Measurements from ENCODE around the gene FNIP1. TPM values are rescaled to one million over a fixed set of nuclear protein-coding genes. Genes with fewer than 3 reads are reported as not detected.

FNIP1 gene
- total and polyA plus RNA-seq, 2 experiments from 2014 or later: 8.2 to 27.9 TPM

DNA sequence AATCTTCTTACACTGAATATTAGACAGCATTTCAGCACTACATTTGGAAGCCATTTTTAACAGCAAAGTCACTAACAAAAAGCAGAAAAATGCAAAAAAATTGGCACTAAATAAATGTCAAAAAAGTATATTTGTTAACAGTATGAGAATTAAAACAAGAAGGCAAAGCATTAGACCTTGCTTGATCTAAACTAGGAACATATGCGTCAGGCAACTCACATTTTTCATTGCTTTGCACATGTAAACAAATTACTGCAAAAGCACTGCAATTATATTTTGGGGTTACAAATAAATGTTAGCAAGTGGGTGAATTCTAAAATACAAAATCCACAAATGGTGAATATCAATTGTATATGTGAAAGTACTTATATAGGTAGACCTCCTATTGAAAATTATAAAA, 112.8 kb downstream of the FNIP1 start (continued):
- TF ChIP-seq ETS1 (IDR thresholded peaks at IDR 0.05): no peak
- TF ChIP-seq CREB1 (CRISPR knock-in tag; IDR thresholded peaks at IDR 0.05; ENCODE audit: low read depth): no peak
- no peak for TF ChIP-seq ZNF114 (CRISPR knock-in tag; IDR thresholded peaks at IDR 0.05)
- no peak for TF ChIP-seq NANOG (IDR thresholded peaks at IDR 0.05; ENCODE audit: borderline replicate concordance)
- TF ChIP-seq, protein P1, sequence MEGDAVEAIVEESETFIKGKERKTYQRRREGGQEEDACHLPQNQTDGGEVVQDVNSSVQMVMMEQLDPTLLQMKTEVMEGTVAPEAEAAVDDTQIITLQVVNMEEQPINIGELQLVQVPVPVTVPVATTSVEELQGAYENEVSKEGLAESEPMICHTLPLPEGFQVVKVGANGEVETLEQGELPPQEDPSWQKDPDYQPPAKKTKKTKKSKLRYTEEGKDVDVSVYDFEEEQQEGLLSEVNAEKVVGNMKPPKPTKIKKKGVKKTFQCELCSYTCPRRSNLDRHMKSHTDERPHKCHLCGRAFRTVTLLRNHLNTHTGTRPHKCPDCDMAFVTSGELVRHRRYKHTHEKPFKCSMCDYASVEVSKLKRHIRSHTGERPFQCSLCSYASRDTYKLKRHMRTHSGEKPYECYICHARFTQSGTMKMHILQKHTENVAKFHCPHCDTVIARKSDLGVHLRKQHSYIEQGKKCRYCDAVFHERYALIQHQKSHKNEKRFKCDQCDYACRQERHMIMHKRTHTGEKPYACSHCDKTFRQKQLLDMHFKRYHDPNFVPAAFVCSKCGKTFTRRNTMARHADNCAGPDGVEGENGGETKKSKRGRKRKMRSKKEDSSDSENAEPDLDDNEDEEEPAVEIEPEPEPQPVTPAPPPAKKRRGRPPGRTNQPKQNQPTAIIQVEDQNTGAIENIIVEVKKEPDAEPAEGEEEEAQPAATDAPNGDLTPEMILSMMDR (conservative IDR thresholded peaks at IDR 0.05; ENCODE audit: low read depth in 2 of 2): no peak
- no peak for TF ChIP-seq POLR2AphosphoS5 (IDR thresholded peaks at IDR 0.05; ENCODE audit: low read depth)
- no peak for TF ChIP-seq REST (IDR thresholded peaks at IDR 0.05; ENCODE audit: unreplicated experiment)

DNA sequence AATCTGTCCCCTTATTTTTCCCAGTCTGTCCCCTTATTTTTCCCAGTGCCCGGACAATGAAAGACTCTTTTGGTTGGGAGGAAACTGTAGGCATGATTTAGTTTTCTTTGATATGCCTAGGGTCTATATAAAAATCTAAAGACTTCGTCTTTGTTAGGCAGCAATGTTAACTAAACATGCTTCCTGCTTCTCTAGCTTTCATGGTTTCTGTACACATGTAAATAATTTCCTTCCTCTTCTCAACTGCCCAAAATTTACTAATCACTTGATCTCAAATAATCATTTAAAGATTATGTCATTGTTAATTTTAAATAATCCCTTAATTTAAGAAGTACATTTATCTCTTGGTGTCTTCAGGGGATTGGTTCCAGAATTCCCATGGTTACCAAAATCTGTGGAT, 114.0 kb downstream of the FNIP1 start:
- Histone ChIP-seq H4K20me1 (replicated peaks; ENCODE audit: insufficient read depth) (no peaks in the 10 kb centered on the region), H3F3A (replicated peaks; ENCODE audit: low read depth) (no peaks in the 10 kb centered on the region), H3K9me2 (ENCODE audit: insufficient read depth) (no peaks in the 10 kb centered on the region), H2AFZ (no peak overlapping the region), H3K4me3 (no peak overlapping the region), H3K27me3 (ENCODE audit: insufficient read depth) (no peaks in the 10 kb centered on the region), H3K36me3 (ENCODE audit: insufficient read depth) (no peaks in the 10 kb centered on the region), H3K4me2 (no peak overlapping the region), H3K4me1 (ENCODE audit: insufficient read depth) (0 out of 2 replicates have a peak, but pooled peaks cover 1% of the 10 kb centered on the region), H3K79me2 (replicated peaks; ENCODE audit: insufficient read depth) (no peaks in the 10 kb centered on the region), H3K27ac (ENCODE audit: low read depth) (no peak overlapping the region)
- Mint-ChIP-seq H3K27me3 (ENCODE audit: insufficient read depth, low read depth, poor library complexity) (no peaks in the 10 kb centered on the region), H3K9me3 (no peaks in the 10 kb centered on the region), H3K4me1 (peaks cover 5% of the 10 kb centered on the region; the same call in 2 of the 3 replicates), H3K4me3 (no peak overlapping the region), H3K36me3 (ENCODE audit: low read depth) (no peaks in the 10 kb centered on the region), H3K27ac (no peak overlapping the region)
- no peak for DNase-seq (ENCODE audit: low spot score)
- ATAC-seq: no peak
- TF ChIP-seq NANOG (IDR thresholded peaks at IDR 0.05; ENCODE audit: borderline replicate concordance) (no peak), REST (IDR thresholded peaks at IDR 0.05; ENCODE audit: unreplicated experiment) (no peak), JUNB (IDR thresholded peaks at IDR 0.05; ENCODE audit: unreplicated experiment) (no peak), CREB1 (CRISPR knock-in tag; IDR thresholded peaks at IDR 0.05; ENCODE audit: low read depth) (no peak), ZNF331 (CRISPR knock-in tag; IDR thresholded peaks at IDR 0.05; ENCODE audit: low read depth) (no peak), STAT1 (IDR thresholded peaks at IDR 0.05; ENCODE audit: unreplicated experiment) (no peak), ZNF114 (CRISPR knock-in tag; IDR thresholded peaks at IDR 0.05) (no peak), POLR2AphosphoS5 (IDR thresholded peaks at IDR 0.05; ENCODE audit: low read depth) (no peak), EZH2phosphoT487 (IDR thresholded peaks at IDR 0.05; ENCODE audit: unreplicated experiment) (no peak), EZH2 (IDR thresholded peaks at IDR 0.05; ENCODE audit: low read depth, unreplicated experiment) (no peak)
- TF ChIP-seq, protein P1 (conservative IDR thresholded peaks at IDR 0.05; ENCODE audit: low read depth in 2 of 2): no peak

Measured in GM23338 (cell line).